Kidney epithelial cell (primary cell): ENCODE data around the gene GCNA. TPM values are rescaled to one million over a fixed set of nuclear protein-coding genes. Genes with fewer than 3 reads are reported as not detected.
"Not testable (repeated sequence)": the region's sequence is repeated elsewhere in the genome, so short reads cannot be mapped to it uniquely, and the experiment has no call there.

Experiments used
- DNase-seq: peaks from one replicate; pipeline ENCODE4 v3.0.0-alpha.2; 2010; ENCODE audit warnings: low read depth
- H3K27me3 ChIP-seq: 2 replicates; pipeline ENCODE4 v1.6.0; 2011; ENCODE audit warnings: low read length; ENCODE audit not compliant: control insufficient read depth, insufficient read depth
- H3K36me3 ChIP-seq: 2 replicates; pipeline ENCODE4 v1.5.1; 2011; ENCODE audit warnings: low read length; ENCODE audit not compliant: control insufficient read depth, insufficient read depth
- H3K4me3 ChIP-seq: 2 replicates; pipeline ENCODE4 v1.5.1; 2011; ENCODE audit warnings: low read depth, mild to moderate bottlenecking, control low read depth, low read length
- CTCF ChIP-seq: IDR thresholded peaks from 2 replicates; pipeline ENCODE4 v1.5.1; 2011; ENCODE audit warnings: mild to moderate bottlenecking, moderate library complexity, low read length, control low read depth, inconsistent platforms; ENCODE audit not compliant: insufficient read depth, poor library complexity, severe bottlenecking
- total RNA-seq: library from RNA; depleted of rRNA; stranded (reverse); fragments of >200 nt; gene quantifications from 2 replicates; pipeline ENCODE4 v1.2.3, GENCODE V29; 2015

GCNA gene
- total RNA-seq, 1 donor from 2014 or later: 4.1 TPM

- no peak for TF ChIP-seq CTCF
- H3K36me3 ChIP-seq: no peaks in the 10 kb centered on the region
- no peak for DNase-seq
Measured at GRCh38 chrX:71573590-71573989, 4.6 kb upstream of the GCNA start.

GRCh38 chrX:71577682-71578081, 555 bp upstream of the GCNA start:
- Histone ChIP-seq H3K4me3 (no peak overlapping the region), H3K36me3 (no peaks in the 10 kb centered on the region), H3K27me3 (no peaks in the 10 kb centered on the region)
- no peak for TF ChIP-seq CTCF
- DNase-seq: no peak

More at GRCh38 chrX:71573590-71573989, 4.6 kb upstream of the GCNA start:
- Histone ChIP-seq H3K4me3 (no peak overlapping the region), H3K27me3 (no peaks in the 10 kb centered on the region)

- no peaks in the 10 kb centered on the region for H3K27me3 ChIP-seq
- DNase-seq: no peak
- H3K36me3 ChIP-seq: no peaks in the 10 kb centered on the region
- H3K4me3 ChIP-seq: no peak overlapping the region
- no peak for TF ChIP-seq CTCF
Measured at GRCh38 chrX:71579136-71579989, 1.1 kb downstream of the GCNA start.

- Histone ChIP-seq H3K27me3 (no peaks in the 10 kb centered on the region), H3K36me3 (no peaks in the 10 kb centered on the region), H3K4me3 (no peak overlapping the region)
- no peak for DNase-seq
- TF ChIP-seq CTCF: no peak
Measured at GRCh38 chrX:71579990-71580380, 1.7 kb downstream of the GCNA start.

GRCh38 chrX:71581210-71581609, 3.0 kb downstream of the GCNA start:
- no peak for TF ChIP-seq CTCF
- H3K4me3 ChIP-seq: no peak overlapping the region
- DNase-seq: no peak
- no peaks in the 10 kb centered on the region for H3K36me3 ChIP-seq
- no peaks in the 10 kb centered on the region for H3K27me3 ChIP-seq

GRCh38 chrX:71586929-71587328, 8.7 kb downstream of the GCNA start:
- Histone ChIP-seq H3K4me3 (no peak overlapping the region), H3K27me3 (no peaks in the 10 kb centered on the region), H3K36me3 (no peaks in the 10 kb centered on the region)
- no peak for TF ChIP-seq CTCF
- no peak for DNase-seq

- H3K27me3 ChIP-seq, DNase-seq, H3K36me3 ChIP-seq, H3K4me3 ChIP-seq: not testable (repeated sequence)
Measured at GRCh38 chrX:71593210-71593609, 15.0 kb downstream of the GCNA start.
